PC-3 (cell line): ENCODE measurements around the gene CRTC3. TPM values are rescaled to one million over a fixed set of nuclear protein-coding genes. Genes with fewer than 3 reads are reported as not detected.

ENCODE experiments used
- ATAC-seq: fragments of 200-7000 bp; cut with Tn5 transposase; 2 replicates; pipeline ENCODE4 v1.9.1; 2020; ENCODE audit warnings: mild to moderate bottlenecking, moderate library complexity
- BruUV-seq: library from RNA; stranded (reverse); fragments of 400-500 nt; replicated peaks from 2 replicates; lab custom pipeline; 2021; lab: Mats Ljungman, UMichigan
- CTCF ChIA-PET: fragments of 300-600 bp; sonication (Branson Sonifier 250); formaldehyde crosslinking; loops from one replicate; lab custom pipeline; 2022; ENCODE audit warnings: antibody characterized with exemption; lab: Charles Lee
- POLR2A ChIA-PET: fragments of 300-600 bp; sonication (Branson Sonifier 250); formaldehyde crosslinking; loops from one replicate; lab custom pipeline; 2022; ENCODE audit warnings: antibody characterized with exemption; ENCODE audit not compliant: unreplicated experiment; lab: Charles Lee
- DNase-seq: peaks from one replicate; pipeline ENCODE4 v3.0.0-alpha.2; 2015
- H2AFZ ChIP-seq: fragments of 300-600 bp; sonication (generic); 2 replicates; pipeline ENCODE4 v1.6.0; 2016; ENCODE audit warnings: antibody characterized with exemption, low read length
- H3F3A ChIP-seq: fragments of 300-600 bp; sonication (generic); one replicate; pipeline ENCODE4 v1.6.0; 2017; ENCODE audit warnings: antibody characterized with exemption, low read length, control low read depth, mild to moderate bottlenecking; ENCODE audit not compliant: unreplicated experiment
- H3K27ac ChIP-seq: fragments of 300-600 bp; sonication (generic); 2 replicates; pipeline ENCODE4 v1.5.1; 2016; ENCODE audit warnings: mild to moderate bottlenecking, low read length
- H3K27me3 ChIP-seq: fragments of 300-600 bp; sonication (generic); 2 replicates; pipeline ENCODE4 v1.6.1; 2016; ENCODE audit warnings: low read length, mixed read lengths
- H3K36me3 ChIP-seq: fragments of 300-600 bp; sonication (generic); 2 replicates; pipeline ENCODE4 v1.6.1; 2016; ENCODE audit warnings: low read depth, mixed run types, low read length, mixed read lengths
- H3K4me1 ChIP-seq: fragments of 300-600 bp; sonication (generic); 2 replicates; pipeline ENCODE4 v1.5.1; 2016; ENCODE audit warnings: low read length; ENCODE audit not compliant: insufficient read depth
- H3K4me2 ChIP-seq: fragments of 300-600 bp; sonication (generic); 2 replicates; pipeline ENCODE4 v1.6.0; 2016; ENCODE audit warnings: low read length
- H3K4me3 ChIP-seq: fragments of 300-600 bp; sonication (generic); 2 replicates; pipeline ENCODE4 v1.5.1; 2016; ENCODE audit warnings: mild to moderate bottlenecking, low read length, mixed read lengths
- H3K79me2 ChIP-seq: fragments of 300-600 bp; sonication (generic); 2 replicates; pipeline ENCODE4 v1.6.1; 2017; ENCODE audit warnings: low read length, mixed read lengths
- H3K9ac ChIP-seq: fragments of 300-600 bp; sonication (generic); 2 replicates; pipeline ENCODE4 v1.6.0; 2016; ENCODE audit warnings: mild to moderate bottlenecking, low read length
- H3K9me2 ChIP-seq: fragments of 300-600 bp; sonication (generic); replicated peaks from 2 replicates; pipeline ENCODE4 v1.6.1; 2016; ENCODE audit warnings: mixed run types, low read length, mixed read lengths
- H3K9me3 ChIP-seq: fragments of 300-600 bp; sonication (generic); 2 replicates; pipeline ENCODE4 v1.6.1; 2016; ENCODE audit warnings: low read length, mixed read lengths
- H4K20me1 ChIP-seq: fragments of 300-600 bp; sonication (generic); 2 replicates; pipeline ENCODE4 v1.6.1; 2016; ENCODE audit warnings: low read length, mixed read lengths
- CTCF ChIP-seq: fragments of 300-600 bp; sonication (generic); conservative IDR thresholded peaks from 2 replicates; pipeline ENCODE4 v1.5.1; 2017; ENCODE audit warnings: antibody characterized with exemption, low read depth, mild to moderate bottlenecking, low read length
- EZH2 ChIP-seq: fragments of 300-600 bp; sonication (generic); IDR thresholded peaks from one replicate; pipeline ENCODE4 v1.6.1; 2017; ENCODE audit warnings: antibody characterized with exemption, mild to moderate bottlenecking, low read length; ENCODE audit not compliant: unreplicated experiment
- EZH2phosphoT487 ChIP-seq: fragments of 300-600 bp; sonication (generic); IDR thresholded peaks from 2 replicates; pipeline ENCODE4 v1.6.1; 2018; ENCODE audit warnings: mild to moderate bottlenecking, antibody characterized with exemption, low read length, borderline replicate concordance
- intact Hi-C: fragments of 100-400 bp; cut with micrococcal nuclease; formaldehyde crosslinking; loops from 2 replicates; pipeline ENCODE4 v1.9.0; 2023
- total RNA-seq: library from RNA; depleted of rRNA; stranded (reverse); fragments of >200 nt; gene quantifications from 2 replicates; pipeline ENCODE4 v1.2.3, GENCODE V29; 2014

The CRTC3 gene
- total RNA-seq, 1 experiment from 2014 or later: 12.4 TPM

GRCh38 chr15:90619468-90619867 is 89.7 kb downstream of the CRTC3 start:
- ChIA-PET POLR2A (no interaction called here), CTCF (interaction anchor here (0.7 to 1.1 kb wide), 2 partner anchors 28 to 155 kb away, joined by 3 to 5 read pairs; no protein-coding TSS in a partner anchor)
- no peaks in the 10 kb centered on the region; the same call in 1 of the 2 replicates for H3K36me3 ChIP-seq
- no peaks in the 10 kb centered on the region for H3K27me3 ChIP-seq
- intact Hi-C loops: no loop called here
- no peak overlapping the region for H3K4me3 ChIP-seq
- no peak overlapping the region for H2AFZ ChIP-seq
- H3K79me2 ChIP-seq: no peaks in the 10 kb centered on the region
- no peak overlapping the region for H3K9ac ChIP-seq
- no peak overlapping the region for H3K4me2 ChIP-seq
- H3F3A ChIP-seq: no peaks in the 10 kb centered on the region
- BruUV-seq: no TSS peak
- no peaks in the 10 kb centered on the region for H3K9me2 ChIP-seq
- no peaks in the 10 kb centered on the region for H4K20me1 ChIP-seq
- H3K27ac ChIP-seq: no peak overlapping the region
- ATAC-seq (no peak), DNase-seq (no peak)
- no peak for TF ChIP-seq EZH2
- no peak for TF ChIP-seq EZH2phosphoT487
- no peak for TF ChIP-seq CTCF
- no peaks in the 10 kb centered on the region for H3K9me3 ChIP-seq
- no peaks in the 10 kb centered on the region for H3K4me1 ChIP-seq

- CTCF ChIA-PET: no interaction called here
- TF ChIP-seq CTCF: no peak
- TF ChIP-seq EZH2phosphoT487: no peak
- TF ChIP-seq EZH2: no peak
These were observed 90.2 kb downstream of the CRTC3 start for GRCh38 chr15:90619939-90620338.

GRCh38 chr15:90620379-90621067 is 90.8 kb downstream of the CRTC3 start:
- CTCF ChIA-PET: no interaction called here
- DNase-seq (no peak), ATAC-seq (no peak)
- no peaks in the 10 kb centered on the region for H4K20me1 ChIP-seq
- TF ChIP-seq EZH2phosphoT487: no peak
- TF ChIP-seq CTCF: no peak
- TF ChIP-seq EZH2: no peak
- no peak overlapping the region for H3K4me2 ChIP-seq
- no peaks in the 10 kb centered on the region for H3K4me1 ChIP-seq
- POLR2A ChIA-PET: no interaction called here
- H3K9me3 ChIP-seq: no peaks in the 10 kb centered on the region
- H3F3A ChIP-seq: no peaks in the 10 kb centered on the region
- H3K36me3 ChIP-seq: no peaks in the 10 kb centered on the region
- no peaks in the 10 kb centered on the region for H3K79me2 ChIP-seq
- H3K9me2 ChIP-seq: no peaks in the 10 kb centered on the region
- intact Hi-C loops: no loop called here
- H3K27me3 ChIP-seq: no peaks in the 10 kb centered on the region
- no peak overlapping the region for H2AFZ ChIP-seq
- no peak overlapping the region for H3K4me3 ChIP-seq
- H3K9ac ChIP-seq: no peak overlapping the region
- H3K27ac ChIP-seq: no peak overlapping the region
- no TSS peak for BruUV-seq

More at GRCh38 chr15:90619939-90620338, 90.2 kb downstream of the CRTC3 start:
- no peak overlapping the region for H3K4me3 ChIP-seq
- no peaks in the 10 kb centered on the region for H3K9me2 ChIP-seq
- H3K27ac ChIP-seq: no peak overlapping the region
- no peaks in the 10 kb centered on the region for H3K4me1 ChIP-seq
- H3K36me3 ChIP-seq: no peaks in the 10 kb centered on the region
- intact Hi-C loops: no loop called here
- H3K27me3 ChIP-seq: no peaks in the 10 kb centered on the region
- no peaks in the 10 kb centered on the region for H3K79me2 ChIP-seq
- no peak overlapping the region for H2AFZ ChIP-seq
- no peak overlapping the region for H3K4me2 ChIP-seq
- BruUV-seq: no TSS peak
- ATAC-seq (no peak), DNase-seq (no peak)
- H4K20me1 ChIP-seq: no peaks in the 10 kb centered on the region
- POLR2A ChIA-PET: no interaction called here
- H3K9me3 ChIP-seq: no peaks in the 10 kb centered on the region
- H3F3A ChIP-seq: no peaks in the 10 kb centered on the region
- no peak overlapping the region for H3K9ac ChIP-seq
